Adrenal gland (tissue), 12 donors: ENCODE measurements around the gene DIS3. TPM values are rescaled to one million over a fixed set of nuclear protein-coding genes. Genes with fewer than 3 reads are reported as not detected.

Experiments
- DNase-seq, 7 donors: peaks; one replicate each; pipeline ENCODE4 v3.0.0-alpha.2; 2019 to 2020
- H3K27ac ChIP-seq, 5 donors: fragments of 200-600 bp; sonication (generic) in 4 of 5; 1 replicate in 3 of 5; 2 replicates in 2 of 5; pipeline versions ENCODE4 v1.5.1 to v1.8.0; 2016 to 2020; ENCODE audit warnings: mild to moderate bottlenecking in 1 of 5
- H3K27me3 ChIP-seq: fragments of 200-600 bp; 2 replicates; pipeline ENCODE4 v1.8.0; 2021
- H3K36me3 ChIP-seq, 2 donors: fragments of 200-600 bp; replicated peaks in 1 of 2; 1 replicate in 1 of 2; 2 replicates in 1 of 2; pipeline versions ENCODE4 v1.5.1 to v1.8.0; 2018 to 2022
- H3K4me1 ChIP-seq, 2 donors: fragments of 200-600 bp; replicated peaks in 1 of 2; 1 replicate in 1 of 2; 2 replicates in 1 of 2; pipeline versions ENCODE4 v1.5.1 to v1.8.0; 2018 to 2021
- H3K4me3 ChIP-seq, 4 donors: fragments of 200-600 bp; sonication (generic) in 3 of 4; one replicate each; pipeline ENCODE4 v1.5.1; 2016 to 2018
- H3K9me3 ChIP-seq, 3 donors: fragments of 200-600 bp; sonication (generic) in 1 of 3; replicated peaks in 1 of 3; 1 replicate in 2 of 3; 2 replicates in 1 of 3; pipeline versions ENCODE4 v1.5.1 to v1.8.0; 2016 to 2021
- POLR2A ChIP-seq, 2 donors: fragments of 450-650 bp; IDR thresholded peaks; one replicate each; pipeline ENCODE4 v1.6.1; 2017; ENCODE audit warnings: antibody characterized with exemption in 2 of 2, mild to moderate bottlenecking in 2 of 2, moderate library complexity in 1 of 2
- WGBS, 4 donors: extraction: QIAGEN DNeasy Blood & Tissue Kit in 2 of 4; methylation state at CpG; one replicate each; pipeline versions ENCODE4 v1.1.5 to v1.1.7; 2013 to 2017; 5-methylcytosine and 5-hydroxymethylcytosine counted together
- intact Hi-C, 2 donors: fragments of 100-400 bp; cut with DNase I; formaldehyde crosslinking; loops; one replicate each; pipeline versions ENCODE4 v1.14.1 to v1.15.0; 2022 to 2023
- polyA plus RNA-seq, 3 donors: library from polyadenylated mRNA; stranded (reverse); fragments of 200-250 nt in 2 of 3; fragments of 350-450 nt in 1 of 3; fragmentation: Illumina TruSeq in 1 of 3; extraction: RNeasy Lipid Tissue Mini Kit (QIAGEN cat#74804) in 1 of 3; gene quantifications; one replicate each; pipeline ENCODE4 v1.2.3, GENCODE V29; 2013 to 2014
- total RNA-seq, 9 donors: library from RNA; depleted of rRNA in 4 of 9; stranded (reverse); fragments of >200 nt in 4 of 9; fragments of 120-200 nt in 1 of 9; fragmentation: NEBNext Ultra II Directional in 1 of 9; extraction: Animal tissue kit (Norgen Biotek cat#: 25700) in 1 of 9; gene quantifications; one replicate each; pipeline versions ENCODE4 v1.1.0 to v1.2.4, GENCODE V29; 2013 to 2023
- TF ChIP-seq, protein P1 (sequence below), 6 experiments: fragments of 450-650 bp in 4 of 6; fragments of 200-600 bp in 2 of 6; sonication (generic) in 1 of 6; IDR thresholded peaks; 1 replicate in 5 of 6; 2 replicates in 1 of 6; pipeline versions ENCODE4 v1.5.1 to v1.8.0; 2016 to 2021; ENCODE audit warnings: antibody characterized with exemption in 6 of 6, mild to moderate bottlenecking in 2 of 6, moderate library complexity in 1 of 6
- donor health status: healthy with polysubstance abuse.
- donor health status: Bipolar disorder and iron deficiency.
- donor health status: DM: yes; HTN: yes; CAD: no.
- donor health status: DM: no; HTN: no; CAD: no.
- donor health status: DM: no; HTN: no; CAD: no.
- donor health status: DM: yes; HTN: yes; CAD: no.

Gene DIS3
- total and polyA plus RNA-seq, 12 donors = 7.6 to 30.7 (median 21.5) TPM

GRCh38 chr13:72745260-72745659 lies 36.4 kb downstream of the DIS3 start:
- Histone ChIP-seq H3K36me3 (peaks cover 0 to 20% of the 10 kb centered on the region in 2 donors), H3K27me3 (no peaks in the 10 kb centered on the region)
- WGBS, 4 donors = 71 to 93% (median 84%) methylated on average over 1 of the region's 1 CpG

DNA sequence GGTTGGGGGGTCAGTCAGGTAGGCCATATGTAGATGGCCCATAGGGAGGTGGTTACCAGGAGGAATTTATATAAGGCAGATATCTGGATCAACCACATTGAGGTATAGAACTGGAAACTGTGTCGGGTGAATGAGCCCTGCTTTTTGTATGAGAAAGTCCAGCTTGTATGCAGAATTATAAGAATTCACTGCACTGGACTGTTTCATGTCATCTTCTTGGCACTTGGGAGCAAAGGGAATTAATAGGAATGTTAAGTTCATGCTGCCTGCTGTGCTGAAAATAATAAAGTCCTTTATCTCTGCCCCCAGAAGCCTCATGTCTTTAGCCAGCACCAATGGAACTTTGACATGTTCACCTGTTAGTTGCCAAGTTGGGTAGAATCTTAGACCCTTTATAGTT lies 41.7 kb downstream of the DIS3 start:
- no peak overlapping the region for H3K4me3 ChIP-seq
- H3K27me3 ChIP-seq = no peaks in the 10 kb centered on the region
- H3K9me3 ChIP-seq = no peaks in the 10 kb centered on the region
- no peaks in the 10 kb centered on the region for H3K36me3 ChIP-seq
- H3K4me1 ChIP-seq = no peaks in the 10 kb centered on the region
- no peak for DNase-seq
- no peak for TF ChIP-seq POLR2A (IDR thresholded peaks at IDR 0.05)
- TF ChIP-seq, protein P1, sequence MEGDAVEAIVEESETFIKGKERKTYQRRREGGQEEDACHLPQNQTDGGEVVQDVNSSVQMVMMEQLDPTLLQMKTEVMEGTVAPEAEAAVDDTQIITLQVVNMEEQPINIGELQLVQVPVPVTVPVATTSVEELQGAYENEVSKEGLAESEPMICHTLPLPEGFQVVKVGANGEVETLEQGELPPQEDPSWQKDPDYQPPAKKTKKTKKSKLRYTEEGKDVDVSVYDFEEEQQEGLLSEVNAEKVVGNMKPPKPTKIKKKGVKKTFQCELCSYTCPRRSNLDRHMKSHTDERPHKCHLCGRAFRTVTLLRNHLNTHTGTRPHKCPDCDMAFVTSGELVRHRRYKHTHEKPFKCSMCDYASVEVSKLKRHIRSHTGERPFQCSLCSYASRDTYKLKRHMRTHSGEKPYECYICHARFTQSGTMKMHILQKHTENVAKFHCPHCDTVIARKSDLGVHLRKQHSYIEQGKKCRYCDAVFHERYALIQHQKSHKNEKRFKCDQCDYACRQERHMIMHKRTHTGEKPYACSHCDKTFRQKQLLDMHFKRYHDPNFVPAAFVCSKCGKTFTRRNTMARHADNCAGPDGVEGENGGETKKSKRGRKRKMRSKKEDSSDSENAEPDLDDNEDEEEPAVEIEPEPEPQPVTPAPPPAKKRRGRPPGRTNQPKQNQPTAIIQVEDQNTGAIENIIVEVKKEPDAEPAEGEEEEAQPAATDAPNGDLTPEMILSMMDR (IDR thresholded peaks at IDR 0.05) = no peak
- 76 to 87% (median 82%) methylated on average over 1 of the region's 1 CpG for WGBS, 4 donors
- H3K27ac ChIP-seq = no peak overlapping the region
- intact Hi-C loops = no loop called here

More at GRCh38 chr13:72745260-72745659, 36.4 kb downstream of the DIS3 start:
- H3K4me3 ChIP-seq = no peak overlapping the region
- H3K27ac ChIP-seq = no peak overlapping the region
- no peaks in the 10 kb centered on the region for H3K4me1 ChIP-seq
- intact Hi-C loops = no loop called here
- TF ChIP-seq POLR2A (IDR thresholded peaks at IDR 0.05) = no peak
- TF ChIP-seq, protein P1 (IDR thresholded peaks at IDR 0.05) = no peak
- no peaks in the 10 kb centered on the region for H3K9me3 ChIP-seq
- DNase-seq = no peak

- H3K36me3 ChIP-seq = no peaks in the 10 kb centered on the region
- intact Hi-C loops = no loop called here
- H3K27ac ChIP-seq = no peak overlapping the region
- no peak for TF ChIP-seq POLR2A (IDR thresholded peaks at IDR 0.05)
- TF ChIP-seq, protein P1 (IDR thresholded peaks at IDR 0.05) = no peak
- WGBS, 4 donors = 92 to 95% (median 94%) methylated on average over 3 of the region's 3 CpGs
- DNase-seq = no peak
- H3K4me1 ChIP-seq = no peaks in the 10 kb centered on the region
- H3K27me3 ChIP-seq = no peaks in the 10 kb centered on the region
- H3K4me3 ChIP-seq = no peak overlapping the region
- H3K9me3 ChIP-seq = no peaks in the 10 kb centered on the region
Observed at GRCh38 chr13:72737033-72737432, 44.7 kb downstream of the DIS3 start.

GRCh38 chr13:72728290-72728605 lies 53.5 kb downstream of the DIS3 start:
- 6 to 14% (median 10%) methylated on average over 3 of the region's 3 CpGs for WGBS, 4 donors
- intact Hi-C loops = no loop called here
- no peaks in the 10 kb centered on the region for H3K27me3 ChIP-seq
- peak overlapping the region in 1 of 5 donors; percentile 62 for H3K27ac ChIP-seq
- H3K36me3 ChIP-seq = no peaks in the 10 kb centered on the region
- H3K9me3 ChIP-seq = no peaks in the 10 kb centered on the region
- no peak for DNase-seq
- H3K4me1 ChIP-seq = peaks cover 0 to 34% of the 10 kb centered on the region in 2 donors
- TF ChIP-seq, protein P1 (IDR thresholded peaks at IDR 0.05) = no peak
- no peak for TF ChIP-seq POLR2A (IDR thresholded peaks at IDR 0.05)
- H3K4me3 ChIP-seq = peak overlapping the region in 3 of 4 donors; percentile 68 to 92 (median 78)
